HG03521 (cell line): ENCODE data around the gene MRPL20.

ENCODE experiments used
- ATAC-seq: cut with Tn5 transposase; IDR thresholded peaks from one replicate; pipeline ENCODE4 v1.9.1; 2021; ENCODE audit warnings: mild to moderate bottlenecking, moderate library complexity; ENCODE audit not compliant: unreplicated experiment

Gene MRPL20

DNA sequence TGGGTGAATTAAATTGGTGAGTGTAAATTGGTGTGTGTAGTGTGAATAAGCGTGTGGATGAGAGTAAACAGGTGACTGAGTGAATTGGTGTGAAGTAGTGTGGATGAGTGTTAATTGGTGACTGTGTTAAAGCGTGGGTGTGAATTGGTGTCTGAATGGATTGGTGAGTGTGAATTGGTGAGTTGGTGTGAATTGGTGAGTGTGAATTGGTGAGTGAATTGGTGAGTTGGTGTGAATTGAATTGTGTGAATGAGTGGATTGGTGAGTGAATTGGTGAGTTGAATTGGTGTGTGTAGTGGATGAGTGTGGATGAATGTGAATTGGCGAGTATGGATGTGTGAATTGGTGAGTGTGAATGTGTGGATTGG lies 40.4 kb downstream of the MRPL20 start:
- no peak for ATAC-seq

DNA sequence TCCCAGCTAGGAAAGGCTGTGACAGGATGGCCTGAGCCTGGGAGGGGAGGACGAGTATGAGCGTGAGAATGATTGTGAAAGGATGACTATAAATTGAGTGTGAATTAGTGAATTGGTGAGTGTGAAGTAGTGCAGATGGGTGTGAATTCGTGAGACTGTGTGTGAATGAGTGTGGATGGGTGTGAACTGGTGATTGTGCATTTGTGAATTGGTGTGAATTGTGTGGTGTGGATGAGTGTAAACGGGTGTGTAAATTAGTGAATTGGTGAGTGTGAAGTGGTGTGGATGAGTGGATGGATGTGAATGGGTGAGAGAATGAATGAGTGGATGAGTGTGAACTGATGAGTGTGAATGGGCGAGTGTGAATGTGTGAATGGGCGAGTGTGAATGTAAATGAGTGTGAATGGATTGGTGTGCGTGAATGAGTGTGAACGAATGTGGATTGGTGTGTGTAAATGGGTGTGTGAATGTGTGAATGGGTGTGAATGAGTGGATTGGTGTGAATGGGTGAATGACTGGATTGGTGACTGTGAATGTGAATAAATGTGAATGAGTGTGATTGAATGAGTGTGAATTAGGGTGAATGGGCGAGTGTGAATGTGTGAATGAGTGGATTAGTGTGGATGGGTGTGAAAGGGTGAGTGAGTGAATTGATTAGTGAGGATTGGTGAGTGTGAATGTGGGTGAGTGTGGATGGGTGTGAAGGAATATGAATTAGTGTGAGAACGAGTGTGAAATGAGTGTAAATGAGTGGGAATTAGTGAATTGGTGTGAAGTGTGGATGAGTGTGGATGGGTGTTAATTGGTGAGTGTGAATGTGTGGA lies 41.0 kb downstream of the MRPL20 start:
- no peak for ATAC-seq

DNA sequence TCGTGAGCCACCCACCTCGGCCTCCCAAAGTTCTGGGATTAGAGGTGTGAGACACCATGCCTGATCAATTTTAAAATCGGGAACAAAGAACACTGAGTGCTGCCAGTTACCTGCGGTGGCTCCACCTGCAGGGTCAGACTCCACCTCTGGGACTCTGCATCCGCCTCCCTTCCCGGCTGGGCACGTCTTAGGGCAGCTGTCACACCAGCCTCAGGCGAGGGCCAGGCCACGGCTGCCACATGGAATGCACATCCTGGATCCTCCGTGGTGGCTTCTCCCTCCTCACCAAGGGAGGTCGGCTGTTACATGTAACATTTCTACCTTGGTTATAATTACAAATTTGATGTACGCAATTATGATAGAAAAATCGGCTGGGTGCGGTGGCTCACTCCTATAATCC lies 42.8 kb downstream of the MRPL20 start:
- ATAC-seq, result no peak

DNA sequence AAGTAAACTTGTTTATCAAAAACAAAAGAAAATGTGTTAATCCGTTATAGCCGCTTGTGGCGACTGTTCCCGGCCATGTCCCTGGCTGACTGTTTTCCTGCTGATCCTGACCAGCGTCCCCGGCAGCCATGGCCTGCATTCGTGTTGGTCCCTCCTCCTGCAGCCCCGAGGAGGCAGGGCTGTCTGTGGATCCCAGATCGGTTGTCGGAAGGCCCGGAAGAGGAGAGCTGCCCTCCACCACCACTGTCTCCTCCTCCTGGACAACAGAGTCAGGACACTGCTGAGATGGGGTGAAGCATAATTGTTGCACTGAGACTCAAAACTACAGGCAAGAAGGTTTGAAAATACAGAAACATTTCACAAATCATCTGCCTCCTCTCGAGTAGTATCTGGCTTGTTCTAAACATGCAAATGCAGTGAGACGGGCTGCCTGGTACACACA lies 45.1 kb downstream of the MRPL20 start:
- no peak for ATAC-seq

DNA sequence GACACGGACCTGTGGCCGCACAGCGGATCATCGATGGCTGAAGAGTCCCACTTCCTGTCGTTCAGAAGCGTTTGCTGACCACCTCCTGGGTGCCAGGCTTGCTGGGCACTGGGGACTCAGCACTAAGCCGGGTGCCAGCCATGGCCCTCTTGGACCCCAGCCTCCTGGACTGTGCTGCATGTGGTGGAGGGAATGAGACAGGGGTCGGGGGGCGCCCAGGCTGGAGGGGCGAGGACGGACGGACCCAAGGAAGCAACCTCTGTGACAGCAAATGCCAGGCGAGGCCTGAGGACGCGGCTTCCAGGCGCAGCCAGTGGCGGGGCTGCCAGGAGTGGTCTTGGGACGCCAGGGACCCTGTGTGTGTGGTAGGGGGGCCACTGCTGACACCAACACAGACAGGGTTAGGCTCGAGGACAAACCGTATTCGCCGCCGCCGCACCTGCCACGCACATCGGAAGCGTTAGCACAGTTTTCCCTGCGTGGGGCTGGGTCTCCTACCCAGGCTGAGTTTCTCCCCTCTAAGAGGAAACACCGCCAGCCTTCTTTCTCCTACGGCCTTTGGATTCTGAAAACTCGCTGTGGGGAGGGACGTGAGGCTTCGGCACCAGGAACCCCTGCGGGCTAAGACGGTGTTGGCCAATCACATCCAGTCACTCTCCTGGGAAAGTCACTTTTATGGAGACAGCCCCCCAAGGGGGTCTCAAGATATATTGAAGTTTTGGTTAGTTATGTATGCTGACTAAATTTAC lies 45.7 kb downstream of the MRPL20 start:
- no peak for ATAC-seq

DNA sequence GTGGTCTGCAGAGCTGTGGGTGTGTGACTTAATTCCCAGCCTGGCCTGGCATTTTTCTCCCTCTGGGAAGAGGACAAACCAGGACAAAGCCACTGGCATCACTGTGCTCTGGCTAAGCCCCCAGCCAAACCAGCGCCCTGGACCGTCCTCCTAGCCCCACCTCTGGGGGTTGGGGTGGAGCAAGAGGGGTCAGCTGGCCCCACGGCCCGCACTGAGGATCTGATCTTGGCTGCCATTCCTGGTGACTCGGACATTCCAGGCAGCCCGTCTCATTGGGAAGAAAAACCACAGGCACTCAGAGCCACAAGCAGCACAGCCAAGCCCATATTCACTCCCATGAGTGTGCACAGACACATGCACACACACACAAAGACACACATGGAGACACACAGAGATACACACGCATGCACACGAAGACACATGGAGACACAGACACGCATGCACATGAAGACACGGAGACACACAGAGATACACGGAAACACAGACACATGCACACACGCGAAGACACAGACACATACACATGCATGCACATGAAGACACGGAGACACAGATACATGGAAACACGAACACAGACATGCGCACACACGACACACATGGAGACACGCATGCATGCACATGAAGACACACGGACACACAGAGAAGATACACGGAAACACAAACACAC lies 46.5 kb downstream of the MRPL20 start:
- no peak for ATAC-seq

DNA sequence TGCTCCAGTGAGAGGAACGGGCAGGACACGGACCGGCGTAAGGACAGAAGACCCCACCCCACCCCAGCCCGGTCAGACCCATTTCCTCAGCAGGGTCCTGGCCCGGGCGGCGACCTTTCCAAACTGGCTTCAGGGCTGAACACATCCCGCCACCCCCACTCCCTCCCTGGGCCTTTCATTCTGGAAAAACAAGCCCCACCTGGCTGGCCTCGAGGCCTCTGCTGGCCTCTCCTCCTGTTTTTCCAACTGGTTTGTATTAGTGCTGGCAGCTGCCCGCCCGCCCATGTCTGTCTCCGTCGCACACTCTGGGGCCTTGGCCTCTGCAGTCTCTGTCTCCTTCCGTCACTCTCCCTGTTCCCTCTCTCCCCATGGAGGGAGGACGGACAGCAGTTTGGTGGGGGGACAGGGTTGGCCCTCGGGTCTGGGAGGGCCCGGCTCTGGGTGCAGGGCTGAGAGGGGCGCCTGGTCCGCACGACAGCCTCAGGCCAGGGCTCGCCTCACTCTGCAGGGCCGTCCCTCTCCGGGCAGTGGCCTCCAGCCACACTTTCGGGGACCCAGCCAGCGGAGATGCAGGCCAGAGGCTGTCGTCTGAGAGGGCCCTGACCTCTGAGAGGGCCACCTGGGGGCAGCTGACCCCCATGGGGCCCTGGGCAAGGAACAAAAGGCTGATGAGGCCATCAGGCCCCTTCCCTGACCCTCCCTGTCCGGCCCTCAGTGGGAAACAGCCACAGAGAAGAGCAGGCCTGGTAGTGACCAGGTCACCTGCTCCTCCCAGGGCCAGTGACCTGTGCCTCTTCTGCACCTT lies 47.2 kb downstream of the MRPL20 start:
- ATAC-seq, result no peak

DNA sequence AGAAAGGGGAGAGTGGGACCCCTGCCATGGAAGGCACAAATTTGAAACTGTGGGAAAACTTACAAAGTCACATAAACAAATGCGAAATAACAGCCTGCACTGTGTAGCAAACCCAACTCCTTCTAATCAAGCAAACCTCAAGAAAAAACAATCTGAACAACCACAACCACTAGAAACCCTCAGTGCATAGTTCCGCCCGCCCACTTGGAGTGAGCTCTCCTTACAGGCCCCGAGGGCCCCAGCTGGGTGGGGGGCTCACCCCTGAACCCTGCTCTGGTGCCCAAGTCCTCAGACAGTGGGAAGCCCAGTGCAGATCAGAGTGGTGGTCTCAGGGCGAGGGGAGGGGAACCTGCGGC lies 47.8 kb downstream of the MRPL20 start:
- ATAC-seq, result no peak

DNA sequence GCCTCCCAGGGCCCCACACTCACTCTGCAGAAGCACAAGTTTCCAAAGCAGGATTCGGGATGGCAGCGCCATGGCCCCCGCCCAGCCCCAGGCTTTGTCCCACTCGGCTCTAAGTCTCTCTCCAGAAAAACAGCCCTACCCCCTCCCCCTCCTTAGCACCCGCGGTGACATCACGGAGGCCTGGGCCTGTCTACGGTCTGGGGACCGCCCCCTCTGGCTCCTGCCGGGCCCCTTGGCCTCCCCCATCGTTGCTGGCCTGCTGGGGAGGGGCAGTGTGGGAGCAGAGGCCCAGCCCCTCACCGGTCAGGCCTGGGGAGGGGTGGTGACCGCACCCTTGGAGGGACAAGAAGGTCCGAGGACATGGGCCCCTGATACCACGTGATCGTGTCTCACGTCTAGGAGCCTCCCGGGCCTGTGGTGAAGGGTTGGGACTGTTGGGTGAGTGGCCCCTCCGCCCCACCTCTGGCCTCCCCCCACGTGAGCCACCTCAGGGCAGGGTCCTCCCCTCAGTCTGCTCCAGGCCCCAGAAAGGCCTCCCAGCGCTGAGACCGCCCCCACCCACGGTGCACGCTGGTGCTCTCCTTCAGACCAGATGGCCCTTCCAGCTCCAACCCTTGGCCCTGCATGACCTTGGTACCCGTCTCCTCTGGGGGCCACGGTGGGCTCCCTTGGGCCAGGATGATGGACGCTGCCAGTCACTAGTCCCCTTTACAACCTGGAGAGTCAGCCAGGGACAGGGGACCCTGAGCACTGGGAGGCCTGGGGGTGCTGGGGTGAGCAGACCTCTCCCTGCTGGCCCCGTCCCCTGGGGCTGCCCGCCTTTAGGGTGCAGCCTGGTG lies 48.4 kb downstream of the MRPL20 start, which contains the start of gene MXRA8:
MXRA8 (minus strand) TSS at position 123 of the 839 bp plus-strand sequence; CDS start at position 72, 51 bp downstream.
- no peak for ATAC-seq

DNA sequence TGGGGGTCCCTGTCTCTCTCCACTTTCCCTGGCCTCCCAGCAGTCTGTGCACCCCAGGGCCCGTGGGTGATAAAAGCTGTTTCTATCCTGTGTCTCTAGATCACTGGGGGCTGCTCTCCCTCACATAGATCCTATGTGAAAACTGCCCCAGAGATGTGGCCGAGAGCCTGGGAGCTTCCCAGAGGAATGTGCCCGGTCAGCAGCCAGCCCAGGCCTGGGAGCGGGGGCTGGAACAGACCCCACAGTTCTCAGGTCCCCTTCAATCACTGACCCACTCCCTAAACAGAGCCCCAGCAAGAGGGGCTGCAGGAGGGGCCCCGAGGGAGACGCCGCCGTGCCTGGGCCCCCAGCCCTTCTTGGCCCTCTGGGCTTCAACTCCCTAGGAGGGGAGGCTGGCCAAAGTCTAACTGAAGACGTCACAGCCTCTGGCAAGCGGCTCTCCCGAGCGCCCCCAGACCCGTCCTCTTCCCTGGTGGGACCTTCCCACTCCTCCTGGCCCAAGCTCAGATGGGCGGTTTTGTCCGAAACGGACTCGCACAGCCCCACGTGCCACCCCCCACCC lies 49.1 kb downstream of the MRPL20 start:
- no peak for ATAC-seq

DNA sequence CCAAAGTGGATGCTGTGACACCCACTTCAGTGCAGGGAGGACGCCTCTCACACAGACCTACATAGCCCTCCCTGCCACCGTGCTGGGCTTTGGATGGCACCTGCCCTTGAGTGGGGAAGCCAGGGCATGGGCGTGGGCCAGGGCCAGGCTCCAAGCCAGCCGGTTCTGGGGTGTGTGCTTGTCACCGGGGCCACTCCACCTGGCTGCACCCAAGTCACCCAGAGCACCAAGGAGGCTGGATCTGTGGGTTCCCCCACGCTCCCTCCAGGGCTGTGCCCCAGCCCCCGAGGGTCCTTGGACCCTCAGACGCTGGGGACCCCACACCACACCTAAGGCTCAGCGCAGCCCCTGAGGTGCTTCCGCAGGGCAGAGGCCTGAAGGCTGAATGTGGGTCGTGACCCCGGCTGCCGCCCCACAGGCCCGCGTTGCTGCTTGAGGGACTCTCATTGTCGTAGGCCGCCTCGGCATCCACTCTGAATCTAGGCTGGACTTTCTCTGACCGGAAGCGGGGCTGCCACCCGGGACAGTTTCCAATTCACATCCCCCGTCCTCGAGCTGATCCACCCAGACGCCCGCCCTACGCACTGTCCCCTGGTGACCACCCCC lies 50.2 kb downstream of the MRPL20 start:
- ATAC-seq, result no peak

DNA sequence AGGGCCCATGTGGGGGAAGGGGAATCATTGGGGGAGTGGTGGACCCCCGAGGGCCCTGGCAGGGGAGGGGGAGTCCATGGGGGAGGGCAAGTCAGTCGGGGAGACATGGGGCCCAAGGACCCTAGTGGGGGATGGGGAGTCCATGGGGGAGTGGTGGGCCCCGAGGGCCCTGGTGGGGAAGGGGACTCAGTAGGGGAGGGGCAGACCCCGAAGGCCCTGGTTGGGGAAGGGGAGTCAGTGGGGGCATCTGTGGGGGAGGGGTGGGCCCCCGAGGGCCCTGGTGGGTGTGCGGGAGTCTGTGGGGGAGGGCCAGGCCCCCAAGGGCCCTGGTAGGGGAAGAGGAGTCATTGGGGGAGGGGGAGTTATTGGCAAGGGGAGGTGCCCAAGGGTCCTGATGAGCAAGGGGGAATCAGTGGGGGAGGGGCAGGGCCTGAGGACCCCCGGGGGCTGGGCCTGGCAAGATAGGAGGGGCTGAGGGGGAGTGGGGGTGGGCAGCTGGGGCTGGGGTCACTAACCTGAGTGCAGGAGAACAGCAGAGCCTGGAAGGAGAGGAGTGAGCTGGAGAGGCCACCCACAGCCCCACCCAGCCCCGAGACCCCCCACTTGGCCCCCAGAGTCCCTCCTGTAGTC lies 50.8 kb downstream of the MRPL20 start:
- no peak for ATAC-seq

DNA sequence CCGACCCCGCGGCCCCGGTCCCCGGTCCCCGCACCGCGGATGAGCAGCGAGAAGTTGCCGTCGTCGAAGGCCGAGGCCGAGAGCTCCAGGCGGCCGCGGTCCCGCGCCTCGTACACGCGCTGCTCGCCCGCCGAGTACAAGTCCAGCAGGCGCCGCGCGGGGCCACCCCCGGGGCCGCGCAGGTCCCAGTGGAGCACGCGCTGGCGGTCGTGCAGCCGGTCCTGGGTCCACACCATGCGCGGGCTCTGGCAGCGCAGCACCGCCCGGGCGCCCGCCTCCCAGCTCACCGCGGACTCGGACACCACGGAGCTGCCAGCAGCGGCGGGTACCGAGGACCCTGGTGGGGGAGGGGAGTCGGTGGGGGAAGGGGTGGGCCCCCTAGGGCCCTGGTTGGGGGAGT lies 51.7 kb downstream of the MRPL20 start:
- ATAC-seq, result no peak

DNA sequence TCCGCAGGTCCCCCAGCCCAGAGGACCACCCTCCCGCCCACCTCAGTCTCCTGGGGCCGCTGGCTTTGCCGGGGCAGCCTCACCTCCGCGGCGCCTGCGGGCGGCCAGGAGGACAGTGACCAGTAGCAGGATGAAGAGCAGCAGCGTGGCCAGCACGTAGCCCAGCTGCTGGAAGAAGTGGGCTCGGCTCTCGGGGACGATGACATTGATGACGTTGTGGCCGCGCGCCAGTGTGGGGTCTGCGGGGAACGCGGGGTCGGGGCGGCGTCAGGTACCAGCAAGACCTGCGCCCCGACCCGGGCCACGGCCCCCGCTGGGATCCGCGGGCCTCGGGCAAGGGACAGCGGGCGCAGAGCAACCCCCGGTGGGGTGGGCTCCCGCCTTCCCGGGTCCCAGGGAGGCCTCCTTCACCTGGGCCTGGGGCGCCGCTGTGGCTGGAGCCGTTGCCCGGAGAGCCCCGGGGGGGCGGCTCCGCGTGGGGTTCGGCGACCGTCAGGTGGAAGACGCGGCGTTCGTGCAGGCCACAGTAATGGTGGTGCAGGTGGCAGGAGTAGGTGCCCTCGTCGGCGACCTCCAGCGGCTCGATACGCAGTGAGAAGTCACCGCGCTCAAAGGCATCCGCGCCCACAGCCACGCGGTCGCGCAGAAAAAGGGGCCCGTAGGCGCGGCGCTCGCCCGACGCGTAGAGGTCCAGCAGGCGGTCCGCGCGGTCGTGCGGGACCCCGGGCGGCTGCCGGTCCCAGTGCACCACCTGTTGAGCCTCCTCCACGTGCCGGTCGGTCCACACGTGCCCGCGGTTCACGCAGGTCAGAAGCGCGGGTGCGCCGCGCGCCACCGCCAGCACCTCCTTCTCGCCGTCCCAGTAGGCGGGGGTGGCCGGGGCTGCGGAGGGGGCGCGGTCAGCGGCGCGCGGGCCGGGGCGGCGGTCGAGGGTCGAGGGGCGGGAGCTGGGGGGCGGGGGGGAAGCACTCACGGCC lies 52.5 kb downstream of the MRPL20 start:
- ATAC-seq, result no peak

DNA sequence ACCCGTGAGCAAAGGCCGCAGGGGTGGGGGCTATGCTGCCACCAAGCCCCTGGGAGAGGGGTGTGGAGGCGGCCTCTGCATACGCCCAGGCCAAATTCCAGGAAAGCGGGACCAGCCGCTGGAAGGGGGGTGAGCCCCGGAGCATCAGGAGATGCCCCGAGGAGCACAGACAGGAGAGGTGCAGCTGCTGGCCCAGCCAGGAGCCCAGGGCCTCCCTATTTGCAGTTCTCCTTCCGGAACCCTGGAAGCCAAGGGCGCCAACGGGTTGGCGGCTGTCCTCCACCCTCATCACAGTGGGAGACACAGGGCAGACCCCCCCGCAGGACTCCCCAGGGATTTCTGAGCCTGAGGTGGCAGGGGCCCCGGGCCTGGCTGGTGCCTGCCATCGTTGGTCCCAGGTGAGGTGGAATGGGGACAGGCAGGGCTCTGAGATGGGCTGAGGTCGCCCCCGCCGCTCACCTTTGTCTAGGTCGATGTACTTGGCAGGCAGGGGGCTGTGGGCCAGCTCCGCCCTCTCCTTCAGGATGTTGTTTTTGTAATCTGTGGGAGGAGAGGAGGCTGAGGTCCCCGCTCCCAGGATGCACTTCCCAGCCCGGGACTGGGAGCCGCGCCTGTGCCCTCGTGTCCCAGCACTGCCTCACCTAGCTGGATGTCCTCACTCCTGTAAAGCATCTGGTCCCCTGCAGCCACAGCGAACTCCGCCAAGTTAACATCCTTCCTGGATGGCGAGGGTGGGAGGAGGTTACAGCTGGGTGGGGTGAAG lies 53.5 kb downstream of the MRPL20 start:
- no peak for ATAC-seq

DNA sequence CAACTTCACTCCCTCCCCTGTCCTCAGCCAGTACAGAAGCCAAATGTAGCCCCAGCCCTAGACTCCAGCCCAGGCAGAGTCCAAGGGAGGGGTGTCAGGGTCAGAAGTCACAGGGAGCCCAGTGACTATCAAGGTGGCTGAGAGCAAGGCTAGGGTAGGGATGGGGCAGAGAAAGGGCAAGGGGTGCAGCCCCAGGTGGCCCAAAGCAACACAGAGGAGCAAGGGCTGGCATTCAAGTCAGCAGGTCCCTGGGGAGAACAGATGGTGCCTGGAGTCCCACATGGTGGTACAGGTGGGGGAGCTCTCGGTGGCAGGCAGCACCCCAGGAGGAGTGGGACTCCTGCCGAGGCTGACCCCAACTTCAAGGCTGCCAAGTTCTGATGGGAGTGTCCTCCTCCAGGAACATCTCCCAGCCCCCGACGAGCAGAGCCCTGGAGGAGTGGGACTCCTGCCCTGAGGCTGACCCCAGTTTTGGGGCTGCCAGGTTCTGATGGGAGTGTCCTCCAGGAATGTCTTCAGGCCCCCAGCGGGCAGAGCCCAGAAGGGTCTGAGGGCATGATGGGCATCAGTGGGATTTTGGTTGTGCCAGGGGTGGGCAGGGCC lies 54.2 kb downstream of the MRPL20 start:
- no peak for ATAC-seq
